ENCODE results near the gene PLPPR4. TPM values are rescaled to one million over a fixed set of nuclear protein-coding genes. Genes with fewer than 3 reads are reported as not detected.

PLPPR4 gene
- total RNA-seq, 1 experiment from 2014 or later, result not detected

DNA sequence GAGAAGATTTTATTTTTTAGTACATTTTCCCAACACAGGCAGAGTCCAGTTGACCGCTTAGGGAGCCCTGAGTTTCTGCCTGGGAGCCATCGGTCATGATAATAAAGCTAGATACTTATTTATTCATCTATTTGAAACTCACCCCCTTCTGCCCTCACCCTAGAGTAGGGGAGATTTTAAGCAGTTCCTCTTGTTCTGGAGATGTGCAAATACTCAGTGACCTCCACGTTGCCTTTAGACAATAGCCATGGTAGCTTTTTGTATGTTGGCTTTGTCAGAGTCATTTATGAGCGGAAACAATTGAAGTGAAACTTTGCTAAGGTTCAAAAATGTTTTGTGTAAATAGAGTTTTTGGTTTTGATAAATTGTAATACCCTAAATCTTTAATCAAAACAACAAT lies 45.7 kb upstream of the PLPPR4 start:
- Histone ChIP-seq H3K27ac (no peak overlapping the region), H3K4me2 (no peak overlapping the region), H3K4me3 (no peak overlapping the region), H3K4me1 (replicated peaks; ENCODE audit: insufficient read depth) (no peaks in the 10 kb centered on the region), H3K9me2 (ENCODE audit: insufficient read depth) (no peaks in the 10 kb centered on the region), H3F3A (ENCODE audit: insufficient read depth, low read depth) (no peaks in the 10 kb centered on the region), H3K79me2 (ENCODE audit: low read depth) (no peaks in the 10 kb centered on the region), H3K27me3 (ENCODE audit: insufficient read depth, low read depth) (no peaks in the 10 kb centered on the region), H3K36me3 (ENCODE audit: low read depth) (no peaks in the 10 kb centered on the region), H4K20me1 (ENCODE audit: insufficient read depth) (no peaks in the 10 kb centered on the region), H3K9me3 (ENCODE audit: insufficient read depth, low read depth) (no peaks in the 10 kb centered on the region), H2AFZ (no peak overlapping the region)
- BruUV-seq (replicated peaks), result no TSS peak
- CTCF ChIA-PET, result no interaction called here
- POLR2A ChIA-PET (ENCODE audit: unreplicated experiment), result no interaction called here
- TF ChIP-seq, protein P1, sequence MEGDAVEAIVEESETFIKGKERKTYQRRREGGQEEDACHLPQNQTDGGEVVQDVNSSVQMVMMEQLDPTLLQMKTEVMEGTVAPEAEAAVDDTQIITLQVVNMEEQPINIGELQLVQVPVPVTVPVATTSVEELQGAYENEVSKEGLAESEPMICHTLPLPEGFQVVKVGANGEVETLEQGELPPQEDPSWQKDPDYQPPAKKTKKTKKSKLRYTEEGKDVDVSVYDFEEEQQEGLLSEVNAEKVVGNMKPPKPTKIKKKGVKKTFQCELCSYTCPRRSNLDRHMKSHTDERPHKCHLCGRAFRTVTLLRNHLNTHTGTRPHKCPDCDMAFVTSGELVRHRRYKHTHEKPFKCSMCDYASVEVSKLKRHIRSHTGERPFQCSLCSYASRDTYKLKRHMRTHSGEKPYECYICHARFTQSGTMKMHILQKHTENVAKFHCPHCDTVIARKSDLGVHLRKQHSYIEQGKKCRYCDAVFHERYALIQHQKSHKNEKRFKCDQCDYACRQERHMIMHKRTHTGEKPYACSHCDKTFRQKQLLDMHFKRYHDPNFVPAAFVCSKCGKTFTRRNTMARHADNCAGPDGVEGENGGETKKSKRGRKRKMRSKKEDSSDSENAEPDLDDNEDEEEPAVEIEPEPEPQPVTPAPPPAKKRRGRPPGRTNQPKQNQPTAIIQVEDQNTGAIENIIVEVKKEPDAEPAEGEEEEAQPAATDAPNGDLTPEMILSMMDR (conservative IDR thresholded peaks at IDR 0.05), result no peak
- TF ChIP-seq EZH2 (IDR thresholded peaks at IDR 0.05; ENCODE audit: low read depth), result no peak
- DNase-seq, result no peak
- intact Hi-C loops (cut with micrococcal nuclease; ENCODE audit: unreplicated experiment), result no loop called here

DNA sequence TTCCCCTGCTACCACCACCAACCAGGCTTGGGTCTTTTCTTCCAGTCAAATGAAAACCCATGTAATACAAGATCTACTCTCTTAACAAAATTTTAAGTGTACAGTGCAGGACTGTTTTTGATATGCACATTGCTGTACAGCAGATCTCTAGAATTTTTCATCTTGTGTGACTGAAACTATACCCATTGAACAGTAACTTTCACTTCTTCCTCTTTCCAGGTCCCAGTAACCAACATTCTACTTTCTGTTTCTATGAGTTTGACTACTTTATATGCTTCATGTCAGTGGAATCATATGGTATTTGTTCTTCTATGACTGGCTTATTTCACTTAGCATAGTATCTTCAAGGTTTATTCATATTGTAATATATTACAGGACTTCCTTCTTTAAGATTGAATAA lies 45.3 kb upstream of the PLPPR4 start:
- Histone ChIP-seq H4K20me1 (ENCODE audit: insufficient read depth) (no peaks in the 10 kb centered on the region), H3K9me3 (ENCODE audit: insufficient read depth, low read depth) (no peaks in the 10 kb centered on the region), H3K36me3 (ENCODE audit: low read depth) (no peaks in the 10 kb centered on the region), H2AFZ (no peak overlapping the region), H3K27ac (no peak overlapping the region), H3F3A (ENCODE audit: insufficient read depth, low read depth) (no peaks in the 10 kb centered on the region), H3K4me3 (no peak overlapping the region), H3K9me2 (ENCODE audit: insufficient read depth) (no peaks in the 10 kb centered on the region), H3K4me2 (no peak overlapping the region), H3K79me2 (ENCODE audit: low read depth) (no peaks in the 10 kb centered on the region), H3K27me3 (ENCODE audit: insufficient read depth, low read depth) (no peaks in the 10 kb centered on the region), H3K4me1 (replicated peaks; ENCODE audit: insufficient read depth) (no peaks in the 10 kb centered on the region)
- TF ChIP-seq, protein P1 (conservative IDR thresholded peaks at IDR 0.05), result no peak
- no peak for TF ChIP-seq EZH2 (IDR thresholded peaks at IDR 0.05; ENCODE audit: low read depth)
- ChIA-PET POLR2A (ENCODE audit: unreplicated experiment) (no interaction called here), CTCF (no interaction called here)
- intact Hi-C loops (cut with micrococcal nuclease; ENCODE audit: unreplicated experiment), result no loop called here
- no TSS peak for BruUV-seq (replicated peaks)
- no peak for DNase-seq

GRCh38 chr1:99227056-99227897 lies 37.0 kb upstream of the PLPPR4 start:
- no peak overlapping the region for H3K4me3 ChIP-seq
- H3K4me2 ChIP-seq, result no peak overlapping the region
- ChIA-PET CTCF (interaction anchor here (0.6 kb wide), 1 partner anchor 215 kb away, joined by 4 read pairs; no protein-coding TSS in a partner anchor), POLR2A (ENCODE audit: unreplicated experiment) (no interaction called here)
- no peaks in the 10 kb centered on the region for H3K79me2 ChIP-seq (ENCODE audit: low read depth)
- H3K36me3 ChIP-seq (ENCODE audit: low read depth), result no peaks in the 10 kb centered on the region
- no peak overlapping the region for H3K27ac ChIP-seq
- no peaks in the 10 kb centered on the region for H3K4me1 ChIP-seq (replicated peaks; ENCODE audit: insufficient read depth)
- no peaks in the 10 kb centered on the region for H3K9me3 ChIP-seq (ENCODE audit: insufficient read depth, low read depth)
- no peak for DNase-seq
- no peaks in the 10 kb centered on the region for H3K9me2 ChIP-seq (ENCODE audit: insufficient read depth)
- intact Hi-C loops (cut with micrococcal nuclease; ENCODE audit: unreplicated experiment), result no loop called here
- no peaks in the 10 kb centered on the region for H3F3A ChIP-seq (ENCODE audit: insufficient read depth, low read depth)
- no peaks in the 10 kb centered on the region for H3K27me3 ChIP-seq (ENCODE audit: insufficient read depth, low read depth)
- TF ChIP-seq, protein P1 (conservative IDR thresholded peaks at IDR 0.05), result no peak
- no peak for TF ChIP-seq EZH2 (IDR thresholded peaks at IDR 0.05; ENCODE audit: low read depth)
- no peaks in the 10 kb centered on the region for H4K20me1 ChIP-seq (ENCODE audit: insufficient read depth)
- H2AFZ ChIP-seq, result no peak overlapping the region
- no TSS peak for BruUV-seq (replicated peaks)
